ENCODE measurements around the gene STK36. TPM values are rescaled to one million over a fixed set of nuclear protein-coding genes. Genes with fewer than 3 reads are reported as not detected.

STK36 gene
- total and polyA plus RNA-seq, 10 of the 15 experiments (the other 5 are each of a cell fraction or from before 2014, with no cell fraction given), result 4.0 to 22.8 (median 16.7) TPM

DNA sequence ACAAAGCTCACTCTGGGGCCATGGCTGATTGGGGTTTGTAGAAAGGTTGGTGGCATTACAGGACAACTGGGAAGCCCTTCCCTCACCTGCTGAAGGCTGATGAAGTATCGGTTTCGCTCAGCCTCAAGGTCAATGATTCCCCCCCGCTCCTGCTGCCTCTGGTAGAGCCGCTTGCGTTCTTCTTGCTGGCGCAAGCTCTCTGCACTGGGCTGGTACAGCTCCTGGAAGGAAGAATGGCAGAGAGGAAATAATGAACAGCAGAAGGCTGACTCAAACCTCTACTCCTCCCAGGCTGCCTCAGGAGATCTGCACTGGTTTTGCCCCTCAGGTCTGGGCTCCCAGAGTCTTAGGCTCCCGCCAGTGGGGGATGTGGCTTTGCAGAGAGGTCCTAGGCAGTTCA lies 7.2 kb upstream of the STK36 start:
- Histone ChIP-seq H2AFZ (ENCODE audit: control insufficient read depth, low read depth, low read length) (no peak overlapping the region), H3K9me3 (replicated peaks; ENCODE audit: control insufficient read depth, insufficient read depth, low read length) (no peaks in the 10 kb centered on the region), H3K27me3 (replicated peaks in 1 of 2; ENCODE audit: control insufficient read depth in 2 of 2, insufficient read depth in 2 of 2, low read length in 1 of 2) (no peaks in the 10 kb centered on the region), H3K4me1 (ENCODE audit: control insufficient read depth, insufficient read depth, low read length) (peaks cover 9% of the 10 kb centered on the region), H3K4me2 (ENCODE audit: control insufficient read depth, insufficient read depth) (no peak overlapping the region), H3K4me3 (no peak overlapping the region), H3K27ac (ENCODE audit: control insufficient read depth, insufficient read depth) (no peak overlapping the region), H3K36me3 (ENCODE audit: control insufficient read depth in 2 of 2, insufficient read depth in 2 of 2, low read length in 1 of 2) (peaks cover 24 to 27% of the 10 kb centered on the region in 2 experiments; a peak in 3 of 4 replicates), H4K20me1 (ENCODE audit: control insufficient read depth, insufficient read depth) (no peaks in the 10 kb centered on the region), H3K9ac (ENCODE audit: control insufficient read depth, insufficient read depth, low read length) (no peak overlapping the region), H3K79me2 (ENCODE audit: control insufficient read depth, insufficient read depth, low read length) (peaks cover 11% of the 10 kb centered on the region)
- no TSS peak for BruUV-seq (replicated peaks)
- DNase-seq (ENCODE audit: low read depth, low spot score) (no peak), FAIRE-seq (no peak), ATAC-seq (no peak)
- ChIA-PET POLR2A (no interaction called here), SMC1A (ENCODE audit: uncharacterized antibody, unreplicated experiment) (no interaction called here), CTCF (no interaction called here), RAD21 (ENCODE audit: unreplicated experiment) (no interaction called here)
- no peak for TF ChIP-seq BMI1 (IDR thresholded peaks at IDR 0.05; ENCODE audit: borderline replicate concordance)
- no peak for TF ChIP-seq EZH2 (IDR thresholded peaks at IDR 0.05; ENCODE audit: borderline replicate concordance, control insufficient read depth, low read depth, low read length)
- TF ChIP-seq, protein P1, sequence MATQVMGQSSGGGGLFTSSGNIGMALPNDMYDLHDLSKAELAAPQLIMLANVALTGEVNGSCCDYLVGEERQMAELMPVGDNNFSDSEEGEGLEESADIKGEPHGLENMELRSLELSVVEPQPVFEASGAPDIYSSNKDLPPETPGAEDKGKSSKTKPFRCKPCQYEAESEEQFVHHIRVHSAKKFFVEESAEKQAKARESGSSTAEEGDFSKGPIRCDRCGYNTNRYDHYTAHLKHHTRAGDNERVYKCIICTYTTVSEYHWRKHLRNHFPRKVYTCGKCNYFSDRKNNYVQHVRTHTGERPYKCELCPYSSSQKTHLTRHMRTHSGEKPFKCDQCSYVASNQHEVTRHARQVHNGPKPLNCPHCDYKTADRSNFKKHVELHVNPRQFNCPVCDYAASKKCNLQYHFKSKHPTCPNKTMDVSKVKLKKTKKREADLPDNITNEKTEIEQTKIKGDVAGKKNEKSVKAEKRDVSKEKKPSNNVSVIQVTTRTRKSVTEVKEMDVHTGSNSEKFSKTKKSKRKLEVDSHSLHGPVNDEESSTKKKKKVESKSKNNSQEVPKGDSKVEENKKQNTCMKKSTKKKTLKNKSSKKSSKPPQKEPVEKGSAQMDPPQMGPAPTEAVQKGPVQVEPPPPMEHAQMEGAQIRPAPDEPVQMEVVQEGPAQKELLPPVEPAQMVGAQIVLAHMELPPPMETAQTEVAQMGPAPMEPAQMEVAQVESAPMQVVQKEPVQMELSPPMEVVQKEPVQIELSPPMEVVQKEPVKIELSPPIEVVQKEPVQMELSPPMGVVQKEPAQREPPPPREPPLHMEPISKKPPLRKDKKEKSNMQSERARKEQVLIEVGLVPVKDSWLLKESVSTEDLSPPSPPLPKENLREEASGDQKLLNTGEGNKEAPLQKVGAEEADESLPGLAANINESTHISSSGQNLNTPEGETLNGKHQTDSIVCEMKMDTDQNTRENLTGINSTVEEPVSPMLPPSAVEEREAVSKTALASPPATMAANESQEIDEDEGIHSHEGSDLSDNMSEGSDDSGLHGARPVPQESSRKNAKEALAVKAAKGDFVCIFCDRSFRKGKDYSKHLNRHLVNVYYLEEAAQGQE (IDR thresholded peaks at IDR 0.05; ENCODE audit: low read depth, low read length), result no peak
- TF ChIP-seq, protein P2, sequence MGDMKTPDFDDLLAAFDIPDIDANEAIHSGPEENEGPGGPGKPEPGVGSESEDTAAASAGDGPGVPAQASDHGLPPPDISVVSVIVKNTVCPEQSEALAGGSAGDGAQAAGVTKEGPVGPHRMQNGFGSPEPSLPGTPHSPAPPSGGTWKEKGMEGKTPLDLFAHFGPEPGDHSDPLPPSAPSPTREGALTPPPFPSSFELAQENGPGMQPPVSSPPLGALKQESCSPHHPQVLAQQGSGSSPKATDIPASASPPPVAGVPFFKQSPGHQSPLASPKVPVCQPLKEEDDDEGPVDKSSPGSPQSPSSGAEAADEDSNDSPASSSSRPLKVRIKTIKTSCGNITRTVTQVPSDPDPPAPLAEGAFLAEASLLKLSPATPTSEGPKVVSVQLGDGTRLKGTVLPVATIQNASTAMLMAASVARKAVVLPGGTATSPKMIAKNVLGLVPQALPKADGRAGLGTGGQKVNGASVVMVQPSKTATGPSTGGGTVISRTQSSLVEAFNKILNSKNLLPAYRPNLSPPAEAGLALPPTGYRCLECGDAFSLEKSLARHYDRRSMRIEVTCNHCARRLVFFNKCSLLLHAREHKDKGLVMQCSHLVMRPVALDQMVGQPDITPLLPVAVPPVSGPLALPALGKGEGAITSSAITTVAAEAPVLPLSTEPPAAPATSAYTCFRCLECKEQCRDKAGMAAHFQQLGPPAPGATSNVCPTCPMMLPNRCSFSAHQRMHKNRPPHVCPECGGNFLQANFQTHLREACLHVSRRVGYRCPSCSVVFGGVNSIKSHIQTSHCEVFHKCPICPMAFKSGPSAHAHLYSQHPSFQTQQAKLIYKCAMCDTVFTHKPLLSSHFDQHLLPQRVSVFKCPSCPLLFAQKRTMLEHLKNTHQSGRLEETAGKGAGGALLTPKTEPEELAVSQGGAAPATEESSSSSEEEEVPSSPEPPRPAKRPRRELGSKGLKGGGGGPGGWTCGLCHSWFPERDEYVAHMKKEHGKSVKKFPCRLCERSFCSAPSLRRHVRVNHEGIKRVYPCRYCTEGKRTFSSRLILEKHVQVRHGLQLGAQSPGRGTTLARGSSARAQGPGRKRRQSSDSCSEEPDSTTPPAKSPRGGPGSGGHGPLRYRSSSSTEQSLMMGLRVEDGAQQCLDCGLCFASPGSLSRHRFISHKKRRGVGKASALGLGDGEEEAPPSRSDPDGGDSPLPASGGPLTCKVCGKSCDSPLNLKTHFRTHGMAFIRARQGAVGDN (IDR thresholded peaks at IDR 0.05), result no peak
- in situ Hi-C loops (cut with MboI) (loop anchor here (5.0 kb wide), 1 partner anchor 183 kb away; no protein-coding TSS in a partner anchor), intact Hi-C loops (cut with micrococcal nuclease; ENCODE audit: unreplicated experiment) (no loop called here)
- WGBS (ENCODE audit: insufficient coverage, insufficient replicate concordance, low lambda C conversion rate, missing lambda C conversion rate), result 98% methylated on average over 7 of the region's 7 CpGs
